CD4-positive, alpha-beta T cell treated with Interleukin-6 at 100 ng/mL for 8 hours (primary cell): ENCODE results near the gene DDX24.

ENCODE experiments used
- DNase-seq: peaks from one replicate; pipeline ENCODE4 v3.0.0-alpha.2; 2020; ENCODE audit warnings: mixed read lengths, low spot score

The DDX24 gene

GRCh38 chr14:94046696-94047250 lies 34.2 kb downstream of the DDX24 start:
- no peak for DNase-seq

GRCh38 chr14:94045563-94046345 lies 35.2 kb downstream of the DDX24 start:
- no peak for DNase-seq

- no peak for DNase-seq
Measured at GRCh38 chr14:94045101-94045500, 35.9 kb downstream of the DDX24 start.

GRCh38 chr14:94044476-94045091 lies 36.4 kb downstream of the DDX24 start:
- no peak for DNase-seq

GRCh38 chr14:94043756-94044475 lies 37.1 kb downstream of the DDX24 start:
- DNase-seq, result no peak

- DNase-seq, result no peak
Measured at GRCh38 chr14:94043111-94043755, 37.8 kb downstream of the DDX24 start.

- DNase-seq, result no peak
Measured at GRCh38 chr14:94042433-94043091, 38.4 kb downstream of the DDX24 start.

- DNase-seq, result no peak
Measured at GRCh38 chr14:94041551-94042346, 39.3 kb downstream of the DDX24 start.

- no peak for DNase-seq
Measured at GRCh38 chr14:94040796-94041195, 40.2 kb downstream of the DDX24 start.

- DNase-seq, result no peak
Measured at GRCh38 chr14:94040247-94040646, 40.8 kb downstream of the DDX24 start.

GRCh38 chr14:94038921-94039629 lies 41.9 kb downstream of the DDX24 start:
- DNase-seq, result no peak

GRCh38 chr14:94038510-94038909 lies 42.5 kb downstream of the DDX24 start:
- no peak for DNase-seq

- DNase-seq, result no peak
Measured at GRCh38 chr14:94037954-94038353, 43.0 kb downstream of the DDX24 start.

- peak; percentile 68 for DNase-seq
Measured at GRCh38 chr14:94036313-94037167, 44.5 kb downstream of the DDX24 start.

GRCh38 chr14:94034886-94035285 lies 46.1 kb downstream of the DDX24 start:
- no peak for DNase-seq

- no peak for DNase-seq
Measured at GRCh38 chr14:94031883-94032279, 49.1 kb downstream of the DDX24 start.

GRCh38 chr14:94031161-94031882 lies 49.7 kb downstream of the DDX24 start:
- no peak for DNase-seq

- no peak for DNase-seq
Measured at GRCh38 chr14:94030571-94030970, 50.4 kb downstream of the DDX24 start.
